ENCODE results near the gene ATRNL1.

Gene ATRNL1

GRCh38 chr10:115964827-115965226 lies 871.7 kb downstream of the ATRNL1 start:
- no peak for DNase-seq (ENCODE audit: low spot score)
- no peak overlapping the region for H3K27ac ChIP-seq
- POLR2A ChIA-PET (ENCODE audit: low non-redundant PET): no interaction called here
- CTCF ChIA-PET: interaction anchor here (0.6 kb wide), 1 partner anchor 165 kb away, joined by 3 read pairs; no protein-coding TSS in a partner anchor
- TF ChIP-seq CTCF (conservative IDR thresholded peaks at IDR 0.05; ENCODE audit: low read depth): no peak

GRCh38 chr10:115965376-115965775 lies 872.2 kb downstream of the ATRNL1 start:
- ChIA-PET POLR2A (ENCODE audit: low non-redundant PET) (no interaction called here), CTCF (no interaction called here)
- no peak for TF ChIP-seq CTCF (conservative IDR thresholded peaks at IDR 0.05; ENCODE audit: low read depth)
- H3K27ac ChIP-seq: no peak overlapping the region
- DNase-seq (ENCODE audit: low spot score): no peak

- POLR2A ChIA-PET (ENCODE audit: low non-redundant PET): no interaction called here
- DNase-seq (ENCODE audit: low spot score): no peak
- CTCF ChIA-PET: no interaction called here
- no peak for TF ChIP-seq CTCF (conservative IDR thresholded peaks at IDR 0.05; ENCODE audit: low read depth)
- H3K27ac ChIP-seq: no peak overlapping the region
These were observed 875.1 kb downstream of the ATRNL1 start for GRCh38 chr10:115968236-115968635.

- TF ChIP-seq CTCF (conservative IDR thresholded peaks at IDR 0.05; ENCODE audit: low read depth): no peak
- ChIA-PET CTCF (interaction anchor here (0.6 kb wide), 1 partner anchor 201 kb away, joined by 3 read pairs; no protein-coding TSS in a partner anchor), POLR2A (ENCODE audit: low non-redundant PET) (no interaction called here)
These were observed 876.4 kb downstream of the ATRNL1 start for GRCh38 chr10:115969591-115969990.

GRCh38 chr10:115971921-115972320 lies 878.8 kb downstream of the ATRNL1 start:
- TF ChIP-seq CTCF (conservative IDR thresholded peaks at IDR 0.05; ENCODE audit: low read depth): no peak
- POLR2A ChIA-PET (ENCODE audit: low non-redundant PET): no interaction called here
- no peak overlapping the region for H3K27ac ChIP-seq
- DNase-seq (ENCODE audit: low spot score): no peak
- CTCF ChIA-PET: no interaction called here

More at GRCh38 chr10:115969591-115969990, 876.4 kb downstream of the ATRNL1 start:
- no peak for DNase-seq (ENCODE audit: low spot score)
- H3K27ac ChIP-seq: no peak overlapping the region

GRCh38 chr10:115972426-115972825 lies 879.3 kb downstream of the ATRNL1 start:
- no peak for TF ChIP-seq CTCF (conservative IDR thresholded peaks at IDR 0.05; ENCODE audit: low read depth)
- ChIA-PET POLR2A (ENCODE audit: low non-redundant PET) (no interaction called here), CTCF (no interaction called here)
- no peak overlapping the region for H3K27ac ChIP-seq
- no peak for DNase-seq (ENCODE audit: low spot score)

- no peak for TF ChIP-seq CTCF (conservative IDR thresholded peaks at IDR 0.05; ENCODE audit: low read depth)
- POLR2A ChIA-PET (ENCODE audit: low non-redundant PET): no interaction called here
- no peak for DNase-seq (ENCODE audit: low spot score)
- CTCF ChIA-PET: no interaction called here
- no peak overlapping the region for H3K27ac ChIP-seq
These were observed 881.2 kb downstream of the ATRNL1 start for GRCh38 chr10:115974351-115974750.

Measured in RWPE1 (cell line).